ENCODE data around the gene CFAP65. TPM values are rescaled to one million over a fixed set of nuclear protein-coding genes. Genes with fewer than 3 reads are reported as not detected.

Gene CFAP65
- total RNA-seq, 1 experiment from 2014 or later: 0.33 TPM

DNA sequence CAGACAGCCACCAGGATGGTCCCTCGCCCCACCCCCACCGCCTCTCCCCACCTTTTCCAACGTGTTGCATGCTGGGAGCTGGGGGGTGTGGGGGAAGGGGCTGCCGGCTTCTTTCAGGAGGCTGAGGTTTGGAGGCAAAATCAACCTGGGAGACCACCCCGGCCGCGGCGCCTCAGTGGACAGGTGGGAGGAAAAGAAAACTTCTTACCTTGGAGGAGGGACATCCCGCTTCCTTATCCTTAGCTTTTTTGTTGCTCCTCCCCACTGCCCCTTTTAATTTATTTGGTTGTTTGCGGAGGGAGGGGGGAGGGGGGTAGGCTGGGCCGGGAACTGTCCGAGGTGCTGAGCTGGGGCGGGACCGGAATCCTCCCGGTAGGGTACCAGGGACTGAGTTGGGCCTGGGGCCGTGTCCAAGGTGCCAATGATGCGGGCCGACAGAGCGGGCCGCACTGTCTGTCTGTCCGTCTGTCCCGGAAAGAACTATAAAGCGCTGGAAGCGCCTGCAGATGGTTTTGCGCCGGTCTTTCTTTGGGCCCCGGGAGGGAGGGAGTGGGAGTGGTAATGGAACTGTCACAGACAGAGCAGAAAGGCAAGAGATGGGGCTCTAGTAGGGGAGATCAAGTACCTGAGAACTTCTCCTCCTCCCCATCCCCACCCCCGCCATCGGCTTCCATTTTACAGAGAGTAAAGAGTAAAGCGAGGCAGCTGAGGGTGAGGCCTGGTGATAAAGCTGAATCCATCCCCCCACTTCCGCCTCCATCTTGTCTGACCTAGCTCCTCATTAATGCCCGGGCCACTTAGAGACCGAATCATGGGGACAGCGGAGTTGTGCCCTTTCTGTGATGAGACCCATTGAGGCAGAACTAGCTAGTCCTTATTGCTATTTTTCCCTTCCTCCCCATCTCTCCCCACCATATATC is 79.4 kb downstream of the CFAP65 start:
- no peak overlapping the region; a peak in 1 of 4 replicates for H3K4me3 ChIP-seq (ENCODE audit: low read depth in 2 of 2, low read length in 2 of 2)
- H3K36me3 ChIP-seq (ENCODE audit: control insufficient read depth, insufficient read depth, low read length): no peaks in the 10 kb centered on the region
- no peak for TF ChIP-seq SIN3A (IDR thresholded peaks at IDR 0.05; ENCODE audit: borderline replicate concordance, insufficient read depth, low read depth, low read length)
- TF ChIP-seq REST (IDR thresholded peaks at IDR 0.05; ENCODE audit: insufficient read depth in 1 of 2, low read depth in 2 of 2, low read length in 1 of 2): peak; percentile 84 to 89
- no peaks in the 10 kb centered on the region; the same call in 1 of the 2 replicates for H3K27me3 ChIP-seq (ENCODE audit: control insufficient read depth, insufficient read depth, low read length)
- intact Hi-C loops (cut with micrococcal nuclease; ENCODE audit: unreplicated experiment) (no loop called here), in situ Hi-C loops (cut with HindIII; ENCODE audit: low pct_unique_long_range_greater_than_20kb, low sequenced_read_pairs) (no loop called here)
- ATAC-seq (no peak), DNase-seq (ENCODE audit: low read depth, low spot score) (no peak)
- CTCF ChIA-PET: interaction anchor here (0.6 kb wide), 1 partner anchor 64 kb away, joined by 5 read pairs; no protein-coding TSS in a partner anchor
- H3K9me3 ChIP-seq (ENCODE audit: control insufficient read depth, insufficient read depth, low read depth, low read length): no peaks in the 10 kb centered on the region
- 0 out of 2 replicates have a peak, but pooled peaks cover 4% of the 10 kb centered on the region for H3K4me1 ChIP-seq (ENCODE audit: control insufficient read depth, insufficient read depth, low read length)
- H3K27ac ChIP-seq (ENCODE audit: low read length): no peak overlapping the region
- no TSS peak for BruUV-seq (replicated peaks)
- POLR2A ChIA-PET: no interaction called here

DNA sequence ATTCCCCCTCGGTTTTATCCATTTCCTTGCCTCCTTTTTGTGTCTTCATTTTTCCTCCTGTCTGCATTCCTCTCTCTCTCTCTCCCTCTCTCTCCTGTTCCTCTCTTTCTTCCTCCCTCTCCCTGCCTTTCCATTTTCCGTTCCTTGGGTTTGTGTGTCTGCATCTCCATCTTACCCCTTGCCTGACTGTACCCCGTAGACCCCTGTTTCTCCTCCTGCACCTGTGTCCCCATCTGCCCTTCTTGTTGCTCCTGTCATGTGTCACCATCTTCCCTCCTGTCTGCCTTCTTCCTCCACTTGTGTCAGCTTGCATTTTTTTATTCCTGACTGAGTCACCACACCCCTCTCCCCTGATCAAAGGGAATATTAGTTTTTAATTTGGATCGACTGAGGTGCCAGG is 80.1 kb downstream of the CFAP65 start:
- ChIA-PET POLR2A (no interaction called here), CTCF (interaction anchor here (0.6 kb wide), 1 partner anchor 64 kb away, joined by 5 read pairs; no protein-coding TSS in a partner anchor)
- Histone ChIP-seq H3K4me1 (ENCODE audit: control insufficient read depth, insufficient read depth, low read length) (0 out of 2 replicates have a peak, but pooled peaks cover 4% of the 10 kb centered on the region), H3K4me3 (ENCODE audit: low read depth in 2 of 2, low read length in 2 of 2) (peak overlapping the region; percentile 42 to 62), H3K9me3 (ENCODE audit: control insufficient read depth, insufficient read depth, low read depth, low read length) (no peaks in the 10 kb centered on the region), H3K36me3 (ENCODE audit: control insufficient read depth, insufficient read depth, low read length) (no peaks in the 10 kb centered on the region), H3K27ac (ENCODE audit: low read length) (no peak overlapping the region), H3K27me3 (ENCODE audit: control insufficient read depth, insufficient read depth, low read length) (no peaks in the 10 kb centered on the region; the same call in 1 of the 2 replicates)
- in situ Hi-C loops (cut with HindIII; ENCODE audit: low pct_unique_long_range_greater_than_20kb, low sequenced_read_pairs) (no loop called here), intact Hi-C loops (cut with micrococcal nuclease; ENCODE audit: unreplicated experiment) (no loop called here)
- DNase-seq (ENCODE audit: low read depth, low spot score): no peak
- TF ChIP-seq SIN3A (IDR thresholded peaks at IDR 0.05; ENCODE audit: borderline replicate concordance, insufficient read depth, low read depth, low read length) (no peak), POLR2AphosphoS5 (IDR thresholded peaks at IDR 0.05; ENCODE audit: low read depth, low read length) (no peak), REST (IDR thresholded peaks at IDR 0.05; ENCODE audit: insufficient read depth in 1 of 2, low read depth in 2 of 2, low read length in 1 of 2) (no peak), CTCF (IDR thresholded peaks at IDR 0.05) (no peak)
- no TSS peak for BruUV-seq (replicated peaks)
- ATAC-seq: no peak

Measured in Panc1 (cell line).